Activated CD4-positive, alpha-beta memory T cell treated with anti-CD3 and anti-CD28 coated beads for 36 hours (primary cell): ENCODE measurements around the gene MFSD12. TPM values are rescaled to one million over a fixed set of nuclear protein-coding genes. Genes with fewer than 3 reads are reported as not detected.
"Not testable (repeated sequence)": the region's sequence is repeated elsewhere in the genome, so short reads cannot be mapped to it uniquely, and the experiment has no call there.

ENCODE experiments used
- CTCF ChIA-PET: fragments of 350-600 bp; sonication (Branson Sonifier 250); formaldehyde crosslinking; loops from one replicate; lab custom pipeline; 2021; ENCODE audit warnings: antibody characterized with exemption, inconsistent platforms; lab: Charles Lee
- POLR2A ChIA-PET: fragments of 350-600 bp; sonication (Branson Sonifier 250); formaldehyde crosslinking; loops from one replicate; lab custom pipeline; 2021; ENCODE audit warnings: antibody characterized with exemption; lab: Charles Lee
- DNase-seq: peaks from one replicate; pipeline ENCODE4 v3.0.0-alpha.2; 2020
- H3K27ac Mint-ChIP-seq: one replicate; pipeline ENCODE4 v1.8.0; 2021; ENCODE audit warnings: mixed read lengths
- H3K27me3 Mint-ChIP-seq: one replicate; pipeline ENCODE4 v1.8.0; 2021; ENCODE audit warnings: mixed read lengths
- H3K36me3 Mint-ChIP-seq: one replicate; pipeline ENCODE4 v1.8.0; 2021; ENCODE audit warnings: mixed read lengths
- H3K4me1 Mint-ChIP-seq: one replicate; pipeline ENCODE4 v1.8.0; 2021; ENCODE audit warnings: low read depth, mixed read lengths
- H3K4me3 Mint-ChIP-seq: one replicate; pipeline ENCODE4 v1.8.0; 2021; ENCODE audit warnings: mild to moderate bottlenecking, mixed read lengths
- H3K9me3 Mint-ChIP-seq: one replicate; pipeline ENCODE4 v1.8.0; 2021; ENCODE audit warnings: mixed read lengths
- intact Hi-C: fragments of 100-400 bp; cut with micrococcal nuclease; formaldehyde crosslinking; loops from one replicate; pipeline ENCODE4 v1.15.1; 2023
- total RNA-seq, 2 experiments: library from RNA; stranded (reverse); gene quantifications; one replicate each; pipeline ENCODE4 v1.2.3, GENCODE V29; 2021

The MFSD12 gene
- total RNA-seq, 2 experiments from 2014 or later = 50.6 to 54.2 TPM

GRCh38 chr19:3572132-3572854 is 14.9 kb upstream of the MFSD12 start:
- Mint-ChIP-seq H3K27me3 (no peaks in the 10 kb centered on the region), H3K9me3 (no peaks in the 10 kb centered on the region), H3K36me3 (peaks cover 13% of the 10 kb centered on the region), H3K4me1 (peaks cover 10% of the 10 kb centered on the region), H3K4me3 (peak overlapping the region; percentile 66), H3K27ac (peak overlapping the region; percentile 42)
- peak; percentile 100 for DNase-seq
- ChIA-PET POLR2A (no interaction called here), CTCF (interaction anchor here (0.6 kb wide), 1 partner anchor 16 kb away, joined by 5 read pairs; no protein-coding TSS in a partner anchor)
- intact Hi-C loops = loop anchor here (1.0 to 10.0 kb wide), 3 partner anchors 15 to 493 kb away; partner anchors contain the start of genes FZR1, MFSD12 and ZBTB7A

GRCh38 chr19:3570606-3571011 is 13.2 kb upstream of the MFSD12 start:
- H3K27ac Mint-ChIP-seq = no peak overlapping the region
- ChIA-PET CTCF (interaction anchor here (1.5 kb wide), 1 partner anchor 26 kb away, joined by 4 read pairs; no protein-coding TSS in a partner anchor), POLR2A (no interaction called here)
- peaks cover 10% of the 10 kb centered on the region for H3K4me1 Mint-ChIP-seq
- H3K27me3 Mint-ChIP-seq = no peaks in the 10 kb centered on the region
- peaks cover 10% of the 10 kb centered on the region for H3K36me3 Mint-ChIP-seq
- H3K9me3 Mint-ChIP-seq = no peaks in the 10 kb centered on the region
- DNase-seq = no peak
- H3K4me3 Mint-ChIP-seq = no peak overlapping the region
- intact Hi-C loops = loop anchor here (10.0 kb wide), 1 partner anchor 494 kb away; the partner anchor contains the start of gene ZBTB7A

GRCh38 chr19:3570042-3570441 is 12.7 kb upstream of the MFSD12 start:
- DNase-seq, POLR2A ChIA-PET, H3K9me3 Mint-ChIP-seq, H3K4me3 Mint-ChIP-seq, H3K36me3 Mint-ChIP-seq, H3K27me3 Mint-ChIP-seq, H3K27ac Mint-ChIP-seq: not testable (repeated sequence)
- H3K4me1 Mint-ChIP-seq = peaks cover 10% of the 10 kb centered on the region
- CTCF ChIA-PET = interaction anchor here (1.5 kb wide), 1 partner anchor 25 kb away, joined by 4 read pairs; no protein-coding TSS in a partner anchor
- intact Hi-C loops = loop anchor here (10.0 kb wide), 1 partner anchor 495 kb away; the partner anchor contains the start of gene ZBTB7A

- H3K27me3 Mint-ChIP-seq = no peaks in the 10 kb centered on the region
- no peak overlapping the region for H3K4me3 Mint-ChIP-seq
- DNase-seq = no peak
- ChIA-PET CTCF (interaction anchor here (0.6 to 1.3 kb wide), 2 partner anchors 20 to 136 kb away, joined by 3 read pairs; no protein-coding TSS in a partner anchor), POLR2A (no interaction called here)
- H3K36me3 Mint-ChIP-seq = no peaks in the 10 kb centered on the region
- intact Hi-C loops = no loop called here
- H3K4me1 Mint-ChIP-seq = no peaks in the 10 kb centered on the region
- no peak overlapping the region for H3K27ac Mint-ChIP-seq
- H3K9me3 Mint-ChIP-seq = no peaks in the 10 kb centered on the region
These were observed 7.8 kb upstream of the MFSD12 start for GRCh38 chr19:3565139-3565538.

- Mint-ChIP-seq H3K36me3 (no peaks in the 10 kb centered on the region), H3K9me3 (no peaks in the 10 kb centered on the region), H3K27me3 (no peaks in the 10 kb centered on the region), H3K27ac (no peak overlapping the region), H3K4me1 (no peaks in the 10 kb centered on the region), H3K4me3 (no peak overlapping the region)
- ChIA-PET CTCF (interaction anchor here (1.3 kb wide), 1 partner anchor 21 kb away, joined by 3 read pairs; the partner anchor contains the start of gene GIPC3), POLR2A (no interaction called here)
- intact Hi-C loops = no loop called here
- no peak for DNase-seq
These were observed 6.5 kb upstream of the MFSD12 start for GRCh38 chr19:3563709-3564524.

DNA sequence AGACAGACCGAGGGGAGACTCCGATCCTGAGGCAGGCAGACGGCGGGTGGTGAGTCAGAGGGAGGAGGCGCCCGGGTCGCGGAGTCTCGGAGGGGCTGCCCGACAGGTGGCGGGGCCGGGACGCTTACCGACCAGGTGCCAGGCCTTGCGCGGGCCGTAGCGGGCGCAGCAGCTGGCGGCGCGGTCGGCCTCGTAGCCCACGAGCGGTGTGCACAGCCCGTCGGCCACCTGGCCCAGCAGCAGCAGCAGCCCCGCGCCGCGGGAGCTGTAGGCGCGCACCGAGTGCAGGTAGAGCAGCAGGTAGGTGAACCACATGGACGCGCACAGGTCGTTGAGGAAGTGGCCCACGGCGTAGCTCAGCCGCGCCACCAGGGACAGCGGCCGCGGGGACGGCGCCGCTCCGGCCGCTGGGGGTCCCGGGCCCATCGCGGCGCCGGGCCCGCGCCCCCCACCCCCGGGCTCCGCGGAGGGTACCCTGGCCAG is 367 bp downstream of the MFSD12 start:
- CTCF ChIA-PET = interaction anchor here (0.7 to 4.0 kb wide), 7 partner anchors 11 to 583 kb away, joined by 3 to 39 read pairs (median 4); partner anchors contain the start of genes DOHH and GIPC3
- H3K9me3 Mint-ChIP-seq = no peaks in the 10 kb centered on the region
- peak overlapping the region; percentile 76 for H3K27ac Mint-ChIP-seq
- POLR2A ChIA-PET = interaction anchor here (2.2 kb wide), 1 partner anchor 12 kb away, joined by 9 read pairs; no protein-coding TSS in a partner anchor
- intact Hi-C loops = loop anchor here (1.0 to 5.0 kb wide), 3 partner anchors 15 to 70 kb away; partner anchors contain the start of genes CACTIN, FZR1 and HMG20B
- DNase-seq = peak; percentile 80
- no peaks in the 10 kb centered on the region for H3K36me3 Mint-ChIP-seq
- H3K27me3 Mint-ChIP-seq = no peaks in the 10 kb centered on the region
- H3K4me1 Mint-ChIP-seq = peaks cover 38% of the 10 kb centered on the region
- peak overlapping the region; percentile 87 for H3K4me3 Mint-ChIP-seq

GRCh38 chr19:3556423-3556977 is 886 bp downstream of the MFSD12 start:
- H3K27me3 Mint-ChIP-seq = no peaks in the 10 kb centered on the region
- peak overlapping the region; percentile 87 for H3K4me3 Mint-ChIP-seq
- no peaks in the 10 kb centered on the region for H3K36me3 Mint-ChIP-seq
- intact Hi-C loops = loop anchor here (2.0 to 5.0 kb wide), 2 partner anchors 50 to 71 kb away; partner anchors contain the start of genes CACTIN and FZR1
- POLR2A ChIA-PET = interaction anchor here (2.2 kb wide), 1 partner anchor 11 kb away, joined by 9 read pairs; no protein-coding TSS in a partner anchor
- no peaks in the 10 kb centered on the region for H3K9me3 Mint-ChIP-seq
- CTCF ChIA-PET = interaction anchor here (0.6 to 4.0 kb wide), 9 partner anchors 10 to 584 kb away, joined by 3 to 39 read pairs (median 4); partner anchors contain the start of genes DOHH and GIPC3
- H3K4me1 Mint-ChIP-seq = peaks cover 43% of the 10 kb centered on the region
- H3K27ac Mint-ChIP-seq = peak overlapping the region; percentile 76
- peak; percentile 22 for DNase-seq

DNA sequence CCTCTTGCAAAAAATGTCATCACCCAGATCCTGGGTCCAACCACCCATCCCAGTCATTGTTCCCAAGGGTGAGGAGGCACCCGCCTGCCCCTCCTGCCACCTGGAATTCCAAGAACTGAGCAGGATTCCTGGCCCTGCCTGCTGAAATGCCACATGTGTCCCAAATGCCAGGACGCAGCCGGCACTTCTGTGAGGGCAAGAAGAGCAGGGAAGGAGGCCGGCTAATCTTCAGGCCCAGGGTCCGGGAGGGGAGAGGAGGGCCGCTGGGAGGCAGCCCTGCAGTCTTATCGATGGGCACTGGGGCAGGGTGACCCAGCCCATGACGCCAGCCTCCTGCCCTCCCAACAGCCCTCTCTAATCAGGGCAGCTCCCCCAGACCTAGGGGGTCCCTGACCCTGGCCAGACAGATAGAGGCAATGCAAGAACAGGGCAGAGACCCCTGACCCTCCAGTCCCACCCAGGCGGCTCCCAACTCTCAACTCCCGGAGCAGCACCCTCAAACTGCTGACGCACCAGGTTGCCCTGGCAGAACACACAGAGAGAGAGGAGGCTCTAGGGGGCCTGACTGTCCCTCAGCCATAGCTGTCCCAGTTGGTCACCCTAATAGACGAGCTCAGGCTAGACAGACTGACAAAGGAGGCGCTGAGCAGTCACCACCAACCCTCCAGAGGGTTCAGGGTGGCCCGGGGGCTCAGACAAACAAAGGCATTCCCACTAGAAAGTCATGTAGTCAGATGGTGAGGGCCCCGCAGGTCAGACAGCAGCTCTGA is 1.5 kb downstream of the MFSD12 start:
- Mint-ChIP-seq H3K27me3 (no peaks in the 10 kb centered on the region), H3K4me1 (peaks cover 44% of the 10 kb centered on the region), H3K36me3 (no peaks in the 10 kb centered on the region), H3K9me3 (no peaks in the 10 kb centered on the region), H3K4me3 (peak overlapping the region; percentile 87), H3K27ac (peak overlapping the region; percentile 76)
- CTCF ChIA-PET = interaction anchor here (0.6 to 4.0 kb wide), 10 partner anchors 10 to 585 kb away, joined by 3 to 39 read pairs (median 5); partner anchors contain the start of genes DOHH and GIPC3
- no peak for DNase-seq
- intact Hi-C loops = loop anchor here (2.0 to 5.0 kb wide), 2 partner anchors 49 to 71 kb away; partner anchors contain the start of genes CACTIN and FZR1
- POLR2A ChIA-PET = interaction anchor here (1.8 to 2.2 kb wide), 2 partner anchors 10 to 49 kb away, joined by 6 to 9 read pairs; no protein-coding TSS in a partner anchor

- no peaks in the 10 kb centered on the region for H3K9me3 Mint-ChIP-seq
- intact Hi-C loops = loop anchor here (5.0 kb wide), 1 partner anchor 73 kb away; the partner anchor contains the start of gene CACTIN
- H3K36me3 Mint-ChIP-seq = no peaks in the 10 kb centered on the region
- H3K27ac Mint-ChIP-seq = peak overlapping the region; percentile 92
- peak overlapping the region; percentile 87 for H3K4me3 Mint-ChIP-seq
- peak; percentile 54 for DNase-seq
- H3K4me1 Mint-ChIP-seq = peaks cover 44% of the 10 kb centered on the region
- H3K27me3 Mint-ChIP-seq = no peaks in the 10 kb centered on the region
- ChIA-PET CTCF (interaction anchor here (0.9 to 2.3 kb wide), 5 partner anchors 10 to 113 kb away, joined by 3 to 18 read pairs (median 3); partner anchors contain the start of genes GIPC3 and TEKTIP1), POLR2A (interaction anchor here (1.0 to 1.8 kb wide), 4 partner anchors 9 to 136 kb away, joined by 3 to 6 read pairs (median 4); no protein-coding TSS in a partner anchor)
These were observed 2.9 kb downstream of the MFSD12 start for GRCh38 chr19:3554254-3555083.

DNA sequence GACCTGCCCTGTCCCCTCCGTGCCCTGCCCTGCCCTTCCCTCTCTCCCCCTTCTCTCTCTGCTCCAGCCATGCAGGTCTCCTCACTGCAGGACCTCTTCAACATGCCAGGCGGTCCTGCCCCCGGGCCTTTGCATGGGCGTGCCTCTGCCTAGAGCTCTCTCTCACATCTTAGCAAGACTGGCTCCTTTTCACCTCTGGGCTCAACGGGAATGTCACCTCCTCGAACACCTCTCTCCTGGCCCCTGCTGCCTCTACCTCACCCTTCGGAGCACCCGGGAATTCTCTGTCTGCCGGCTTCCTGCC is 5.6 kb downstream of the MFSD12 start:
- DNase-seq = no peak
- H3K4me1 Mint-ChIP-seq = peaks cover 38% of the 10 kb centered on the region
- H3K4me3 Mint-ChIP-seq = no peak overlapping the region
- peak overlapping the region; percentile 34 for H3K27ac Mint-ChIP-seq
- ChIA-PET CTCF (no interaction called here), POLR2A (no interaction called here)
- no peaks in the 10 kb centered on the region for H3K27me3 Mint-ChIP-seq
- no peaks in the 10 kb centered on the region for H3K9me3 Mint-ChIP-seq
- intact Hi-C loops = no loop called here
- H3K36me3 Mint-ChIP-seq = no peaks in the 10 kb centered on the region
